ENCODE data around the gene BAZ1B.

Gene BAZ1B

DNA sequence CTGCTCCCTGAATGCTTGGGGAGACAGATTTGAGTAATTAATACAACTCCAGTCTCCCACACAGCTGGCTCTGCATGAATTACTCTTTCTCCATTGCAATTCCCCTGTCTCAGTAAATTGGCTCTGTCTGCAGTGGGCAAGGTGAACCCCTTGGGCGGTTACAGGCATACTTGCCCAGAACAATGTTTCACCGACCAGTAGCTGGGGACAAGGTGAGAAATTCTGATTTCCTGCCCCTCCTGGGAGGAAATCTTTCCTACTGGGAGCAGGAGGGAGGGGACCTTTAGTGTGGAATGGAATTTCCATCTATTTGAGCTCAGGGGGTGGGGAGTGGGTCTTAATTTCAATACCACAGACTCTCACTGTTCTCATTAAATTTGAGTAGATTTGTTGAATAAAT, 130.7 kb downstream of the BAZ1B start:
- TF ChIP-seq, protein P1, sequence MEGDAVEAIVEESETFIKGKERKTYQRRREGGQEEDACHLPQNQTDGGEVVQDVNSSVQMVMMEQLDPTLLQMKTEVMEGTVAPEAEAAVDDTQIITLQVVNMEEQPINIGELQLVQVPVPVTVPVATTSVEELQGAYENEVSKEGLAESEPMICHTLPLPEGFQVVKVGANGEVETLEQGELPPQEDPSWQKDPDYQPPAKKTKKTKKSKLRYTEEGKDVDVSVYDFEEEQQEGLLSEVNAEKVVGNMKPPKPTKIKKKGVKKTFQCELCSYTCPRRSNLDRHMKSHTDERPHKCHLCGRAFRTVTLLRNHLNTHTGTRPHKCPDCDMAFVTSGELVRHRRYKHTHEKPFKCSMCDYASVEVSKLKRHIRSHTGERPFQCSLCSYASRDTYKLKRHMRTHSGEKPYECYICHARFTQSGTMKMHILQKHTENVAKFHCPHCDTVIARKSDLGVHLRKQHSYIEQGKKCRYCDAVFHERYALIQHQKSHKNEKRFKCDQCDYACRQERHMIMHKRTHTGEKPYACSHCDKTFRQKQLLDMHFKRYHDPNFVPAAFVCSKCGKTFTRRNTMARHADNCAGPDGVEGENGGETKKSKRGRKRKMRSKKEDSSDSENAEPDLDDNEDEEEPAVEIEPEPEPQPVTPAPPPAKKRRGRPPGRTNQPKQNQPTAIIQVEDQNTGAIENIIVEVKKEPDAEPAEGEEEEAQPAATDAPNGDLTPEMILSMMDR (IDR thresholded peaks at IDR 0.05; ENCODE audit: control insufficient read depth, insufficient read depth, low read depth, low read length, missing control alignments) = no peak
- no peak for DNase-seq (ENCODE audit: low read depth)
- no peak overlapping the region for H3K4me3 ChIP-seq (ENCODE audit: control insufficient read depth, low read depth, low read length)

All from AG09309 (cell line).